Measurements from ENCODE around the gene SEC14L6.

SEC14L6 gene

GRCh38 chr22:30508216-30508615 is 38.3 kb downstream of the SEC14L6 start:
- H2AFZ ChIP-seq (ENCODE audit: low read length) = no peak overlapping the region
- no peaks in the 10 kb centered on the region for H3K36me3 ChIP-seq (replicated peaks; ENCODE audit: insufficient read depth, low read length)

DNA sequence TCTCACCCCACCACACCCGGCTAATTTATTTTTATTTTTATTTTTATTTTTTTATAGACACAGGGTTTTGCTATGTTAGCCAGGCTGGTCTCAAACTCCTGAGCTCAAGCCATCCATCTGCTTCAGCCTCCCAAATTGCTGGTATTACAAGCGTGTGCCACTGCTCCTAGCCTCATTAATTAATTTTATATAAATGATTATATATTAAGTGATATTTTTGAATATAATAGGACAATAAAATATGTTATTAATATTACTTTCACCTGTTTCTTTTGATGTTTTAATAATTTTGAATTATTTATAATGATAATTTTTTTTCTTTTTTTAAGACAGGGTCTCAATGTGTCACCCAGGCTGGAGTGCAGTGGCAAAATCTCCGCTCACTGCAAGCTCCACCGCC is 38.9 kb downstream of the SEC14L6 start:
- no peaks in the 10 kb centered on the region for H3K4me1 ChIP-seq (ENCODE audit: low read length)
- no peaks in the 10 kb centered on the region for H4K20me1 ChIP-seq (ENCODE audit: insufficient read depth, low read length)
- no peaks in the 10 kb centered on the region for H3K9me2 ChIP-seq (replicated peaks; ENCODE audit: insufficient read depth, low read length)
- TF ChIP-seq EZH2phosphoT487 (IDR thresholded peaks at IDR 0.05; ENCODE audit: low read length) (no peak), EZH2 (optimal IDR thresholded peaks at IDR 0.05; ENCODE audit: low read depth, low read length) (no peak)
- TF ChIP-seq, protein P1, sequence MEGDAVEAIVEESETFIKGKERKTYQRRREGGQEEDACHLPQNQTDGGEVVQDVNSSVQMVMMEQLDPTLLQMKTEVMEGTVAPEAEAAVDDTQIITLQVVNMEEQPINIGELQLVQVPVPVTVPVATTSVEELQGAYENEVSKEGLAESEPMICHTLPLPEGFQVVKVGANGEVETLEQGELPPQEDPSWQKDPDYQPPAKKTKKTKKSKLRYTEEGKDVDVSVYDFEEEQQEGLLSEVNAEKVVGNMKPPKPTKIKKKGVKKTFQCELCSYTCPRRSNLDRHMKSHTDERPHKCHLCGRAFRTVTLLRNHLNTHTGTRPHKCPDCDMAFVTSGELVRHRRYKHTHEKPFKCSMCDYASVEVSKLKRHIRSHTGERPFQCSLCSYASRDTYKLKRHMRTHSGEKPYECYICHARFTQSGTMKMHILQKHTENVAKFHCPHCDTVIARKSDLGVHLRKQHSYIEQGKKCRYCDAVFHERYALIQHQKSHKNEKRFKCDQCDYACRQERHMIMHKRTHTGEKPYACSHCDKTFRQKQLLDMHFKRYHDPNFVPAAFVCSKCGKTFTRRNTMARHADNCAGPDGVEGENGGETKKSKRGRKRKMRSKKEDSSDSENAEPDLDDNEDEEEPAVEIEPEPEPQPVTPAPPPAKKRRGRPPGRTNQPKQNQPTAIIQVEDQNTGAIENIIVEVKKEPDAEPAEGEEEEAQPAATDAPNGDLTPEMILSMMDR (IDR thresholded peaks at IDR 0.05; ENCODE audit: low read length) = no peak
- no peaks in the 10 kb centered on the region for H3K9me3 ChIP-seq (replicated peaks; ENCODE audit: insufficient read depth, low read length)
- H3K4me2 ChIP-seq (ENCODE audit: low read depth, low read length) = no peak overlapping the region
- no peaks in the 10 kb centered on the region for H3K36me3 ChIP-seq (replicated peaks; ENCODE audit: insufficient read depth, low read length)
- H3K27me3 ChIP-seq (replicated peaks; ENCODE audit: insufficient read depth, low read length) = peaks cover 38% of the 10 kb centered on the region
- no peak overlapping the region for H2AFZ ChIP-seq (ENCODE audit: low read length)
- no peak overlapping the region for H3K4me3 ChIP-seq (ENCODE audit: low read length)
- H3K9ac ChIP-seq (ENCODE audit: low read length) = no peak overlapping the region
- no peaks in the 10 kb centered on the region for H3K79me2 ChIP-seq (ENCODE audit: low read length)
- no peak for DNase-seq
- no peak overlapping the region for H3K27ac ChIP-seq (ENCODE audit: low read length)
- no peaks in the 10 kb centered on the region for H3F3A ChIP-seq (ENCODE audit: insufficient read depth, low read length)

More at GRCh38 chr22:30508216-30508615, 38.3 kb downstream of the SEC14L6 start:
- Histone ChIP-seq H3K4me2 (ENCODE audit: low read depth, low read length) (no peak overlapping the region), H3K9ac (ENCODE audit: low read length) (no peak overlapping the region), H4K20me1 (ENCODE audit: insufficient read depth, low read length) (no peaks in the 10 kb centered on the region), H3K9me3 (replicated peaks; ENCODE audit: insufficient read depth, low read length) (no peaks in the 10 kb centered on the region), H3K4me1 (ENCODE audit: low read length) (no peaks in the 10 kb centered on the region), H3K27me3 (replicated peaks; ENCODE audit: insufficient read depth, low read length) (peaks cover 36% of the 10 kb centered on the region), H3K27ac (ENCODE audit: low read length) (no peak overlapping the region), H3K9me2 (replicated peaks; ENCODE audit: insufficient read depth, low read length) (no peaks in the 10 kb centered on the region), H3F3A (ENCODE audit: insufficient read depth, low read length) (no peaks in the 10 kb centered on the region), H3K79me2 (ENCODE audit: low read length) (no peaks in the 10 kb centered on the region), H3K4me3 (ENCODE audit: low read length) (no peak overlapping the region)
- TF ChIP-seq, protein P1 (IDR thresholded peaks at IDR 0.05; ENCODE audit: low read length) = no peak
- TF ChIP-seq EZH2phosphoT487 (IDR thresholded peaks at IDR 0.05; ENCODE audit: low read length) (no peak), EZH2 (optimal IDR thresholded peaks at IDR 0.05; ENCODE audit: low read depth, low read length) (no peak)
- DNase-seq = no peak

DNA sequence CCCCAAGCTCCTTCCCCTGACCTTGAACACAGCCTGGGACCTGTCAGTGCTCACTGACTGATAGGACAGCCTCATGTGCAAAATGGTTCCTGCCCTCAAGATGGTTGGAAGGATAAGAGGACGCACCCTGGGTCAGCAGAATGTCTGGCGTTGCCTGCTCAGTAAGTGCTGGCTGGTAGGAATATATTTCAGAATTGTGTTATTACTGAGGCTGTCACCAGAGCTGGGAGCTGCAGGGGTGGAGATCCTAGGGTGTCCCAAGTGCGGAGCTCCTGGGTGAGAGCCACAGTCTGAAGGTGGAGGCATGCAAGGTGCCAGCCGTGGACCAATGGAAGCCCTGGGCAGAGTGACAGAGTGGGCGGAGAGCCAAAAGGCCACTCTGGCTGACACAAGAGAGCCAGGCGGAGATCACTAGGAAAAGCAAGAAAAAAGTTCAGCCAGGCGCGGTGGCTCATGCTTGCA is 40.0 kb downstream of the SEC14L6 start:
- TF ChIP-seq, protein P1 (IDR thresholded peaks at IDR 0.05; ENCODE audit: low read length) = no peak
- TF ChIP-seq EZH2phosphoT487 (IDR thresholded peaks at IDR 0.05; ENCODE audit: low read length) (no peak), EZH2 (optimal IDR thresholded peaks at IDR 0.05; ENCODE audit: low read depth, low read length) (no peak)
- Histone ChIP-seq H2AFZ (ENCODE audit: low read length) (no peak overlapping the region), H3K27ac (ENCODE audit: low read length) (no peak overlapping the region), H3K4me3 (ENCODE audit: low read length) (no peak overlapping the region), H3K4me2 (ENCODE audit: low read depth, low read length) (no peak overlapping the region), H3K9ac (ENCODE audit: low read length) (no peak overlapping the region), H4K20me1 (ENCODE audit: insufficient read depth, low read length) (no peaks in the 10 kb centered on the region), H3K9me3 (replicated peaks; ENCODE audit: insufficient read depth, low read length) (no peaks in the 10 kb centered on the region), H3F3A (ENCODE audit: insufficient read depth, low read length) (no peaks in the 10 kb centered on the region), H3K9me2 (replicated peaks; ENCODE audit: insufficient read depth, low read length) (no peaks in the 10 kb centered on the region), H3K27me3 (replicated peaks; ENCODE audit: insufficient read depth, low read length) (peaks cover 41% of the 10 kb centered on the region), H3K4me1 (ENCODE audit: low read length) (no peaks in the 10 kb centered on the region), H3K36me3 (replicated peaks; ENCODE audit: insufficient read depth, low read length) (no peaks in the 10 kb centered on the region), H3K79me2 (ENCODE audit: low read length) (no peaks in the 10 kb centered on the region)
- no peak for DNase-seq
